ENCODE results near the gene LAX1.

- TF ChIP-seq CHD4 (IDR thresholded peaks at IDR 0.05; ENCODE audit: borderline replicate concordance) (no peak), ZNF302 (CRISPR knock-in tag; IDR thresholded peaks at IDR 0.05) (no peak), MAX (IDR thresholded peaks at IDR 0.05) (no peak), CTCF (IDR thresholded peaks at IDR 0.05) (no peak), JUN (IDR thresholded peaks at IDR 0.05) (no peak), ELK1 (IDR thresholded peaks at IDR 0.05; ENCODE audit: low read depth, low read length) (no peak), USF2 (IDR thresholded peaks at IDR 0.05) (no peak), HDAC2 (IDR thresholded peaks at IDR 0.05) (no peak), FOXS1 (CRISPR knock-in tag; IDR thresholded peaks at IDR 0.05) (no peak), CBX2 (IDR thresholded peaks at IDR 0.05; ENCODE audit: borderline replicate concordance, low read depth) (no peak)
Observed at GRCh38 chr1:203805689-203806088, 40.7 kb downstream of the LAX1 start.
